LNCAP (cell line): ENCODE results near the gene CIT.

ENCODE experiments used
- CTCF ChIP-seq: fragments of 450-650 bp; IDR thresholded peaks from 2 replicates; pipeline ENCODE4 v1.5.1; 2017; ENCODE audit warnings: mild to moderate bottlenecking

The CIT gene, protein sequence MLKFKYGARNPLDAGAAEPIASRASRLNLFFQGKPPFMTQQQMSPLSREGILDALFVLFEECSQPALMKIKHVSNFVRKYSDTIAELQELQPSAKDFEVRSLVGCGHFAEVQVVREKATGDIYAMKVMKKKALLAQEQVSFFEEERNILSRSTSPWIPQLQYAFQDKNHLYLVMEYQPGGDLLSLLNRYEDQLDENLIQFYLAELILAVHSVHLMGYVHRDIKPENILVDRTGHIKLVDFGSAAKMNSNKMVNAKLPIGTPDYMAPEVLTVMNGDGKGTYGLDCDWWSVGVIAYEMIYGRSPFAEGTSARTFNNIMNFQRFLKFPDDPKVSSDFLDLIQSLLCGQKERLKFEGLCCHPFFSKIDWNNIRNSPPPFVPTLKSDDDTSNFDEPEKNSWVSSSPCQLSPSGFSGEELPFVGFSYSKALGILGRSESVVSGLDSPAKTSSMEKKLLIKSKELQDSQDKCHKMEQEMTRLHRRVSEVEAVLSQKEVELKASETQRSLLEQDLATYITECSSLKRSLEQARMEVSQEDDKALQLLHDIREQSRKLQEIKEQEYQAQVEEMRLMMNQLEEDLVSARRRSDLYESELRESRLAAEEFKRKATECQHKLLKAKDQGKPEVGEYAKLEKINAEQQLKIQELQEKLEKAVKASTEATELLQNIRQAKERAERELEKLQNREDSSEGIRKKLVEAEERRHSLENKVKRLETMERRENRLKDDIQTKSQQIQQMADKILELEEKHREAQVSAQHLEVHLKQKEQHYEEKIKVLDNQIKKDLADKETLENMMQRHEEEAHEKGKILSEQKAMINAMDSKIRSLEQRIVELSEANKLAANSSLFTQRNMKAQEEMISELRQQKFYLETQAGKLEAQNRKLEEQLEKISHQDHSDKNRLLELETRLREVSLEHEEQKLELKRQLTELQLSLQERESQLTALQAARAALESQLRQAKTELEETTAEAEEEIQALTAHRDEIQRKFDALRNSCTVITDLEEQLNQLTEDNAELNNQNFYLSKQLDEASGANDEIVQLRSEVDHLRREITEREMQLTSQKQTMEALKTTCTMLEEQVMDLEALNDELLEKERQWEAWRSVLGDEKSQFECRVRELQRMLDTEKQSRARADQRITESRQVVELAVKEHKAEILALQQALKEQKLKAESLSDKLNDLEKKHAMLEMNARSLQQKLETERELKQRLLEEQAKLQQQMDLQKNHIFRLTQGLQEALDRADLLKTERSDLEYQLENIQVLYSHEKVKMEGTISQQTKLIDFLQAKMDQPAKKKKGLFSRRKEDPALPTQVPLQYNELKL (N-terminal part only)

GRCh38 chr12:119876761-119877638, at the start of gene CIT:
Gene CIT, minus strand, starts transcription at chr12:119877320. Its CDS starts 1,152 bp downstream, at chr12:119876168.
- no peak for TF ChIP-seq CTCF

GRCh38 chr12:119925269-119925668, 48.1 kb upstream of the CIT start:
- TF ChIP-seq CTCF: no peak

GRCh38 chr12:119920064-119920463, 42.9 kb upstream of the CIT start:
- TF ChIP-seq CTCF: no peak

GRCh38 chr12:119915894-119916510, 38.9 kb upstream of the CIT start:
- no peak for TF ChIP-seq CTCF

- no peak for TF ChIP-seq CTCF
Measured at GRCh38 chr12:119914666-119915065, 37.5 kb upstream of the CIT start.

DNA sequence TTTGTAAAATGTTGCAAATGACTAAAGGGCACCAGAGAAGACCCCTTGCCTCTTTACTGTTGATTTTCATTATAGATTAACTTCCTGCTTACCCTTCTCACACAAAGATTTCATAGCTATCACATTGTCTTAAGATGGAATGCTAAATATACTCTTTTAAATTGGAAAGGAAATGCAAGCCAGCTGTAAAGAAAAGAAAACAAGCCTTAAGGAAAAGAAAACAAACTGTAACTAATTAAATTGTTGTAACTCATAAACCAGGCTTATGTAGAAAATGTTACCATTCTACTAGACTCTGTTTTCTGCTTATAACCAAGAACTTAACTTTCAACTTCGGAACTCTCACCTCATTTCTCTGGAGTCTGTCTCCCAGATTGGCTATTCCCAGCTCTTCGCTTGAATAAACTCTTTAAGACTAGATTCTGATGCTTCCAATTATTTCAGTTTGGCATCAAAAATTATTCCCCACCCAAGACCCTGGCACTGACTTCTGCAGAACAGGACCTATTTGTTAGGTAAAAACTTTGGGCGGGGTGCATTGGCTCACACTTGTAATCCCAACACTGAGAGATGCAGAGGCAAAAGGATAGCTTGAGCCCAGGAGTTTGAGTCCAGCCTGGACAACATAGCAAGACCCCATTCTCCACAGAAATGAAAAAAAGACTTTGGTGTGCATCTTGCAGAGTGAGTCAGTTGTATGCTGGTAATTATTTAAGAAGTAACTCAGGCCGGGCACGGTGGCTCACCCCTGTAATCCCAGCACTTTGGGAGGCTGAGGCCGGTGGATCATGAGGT, 36.6 kb upstream of the CIT start:
- no peak for TF ChIP-seq CTCF
